Epithelial cell of esophagus (primary cell): Measurements from ENCODE around the gene TLE6.
"Not testable (repeated sequence)": the region's sequence is repeated elsewhere in the genome, so short reads cannot be mapped to it uniquely, and the experiment has no call there.

Experiments
- DNase-seq: peaks from one replicate; pipeline ENCODE4 v3.0.0; 2010; ENCODE audit warnings: low read depth
- H3K4me3 ChIP-seq: 2 replicates; pipeline ENCODE4 v1.5.1; 2011; ENCODE audit warnings: mild to moderate bottlenecking, low read length, control low read depth
- CTCF ChIP-seq: IDR thresholded peaks from 2 replicates; pipeline ENCODE4 v1.5.1; 2011; ENCODE audit warnings: low read depth, mild to moderate bottlenecking, low read length, control low read depth, inconsistent platforms; ENCODE audit not compliant: insufficient read depth; ENCODE audit errors: missing control alignments

TLE6 gene

GRCh38 chr19:2989236-2989946 is 12.0 kb downstream of the TLE6 start:
- no peak overlapping the region for H3K4me3 ChIP-seq
- no peak for TF ChIP-seq CTCF
- DNase-seq = no peak

- DNase-seq, H3K4me3 ChIP-seq: not testable (repeated sequence)
Observed at GRCh38 chr19:2992333-2992732, 15.0 kb downstream of the TLE6 start.

- H3K4me3 ChIP-seq = no peak overlapping the region
- TF ChIP-seq CTCF = no peak
- DNase-seq = no peak
Observed at GRCh38 chr19:2992958-2993357, 15.6 kb downstream of the TLE6 start.

GRCh38 chr19:2993579-2993978 is 16.2 kb downstream of the TLE6 start:
- TF ChIP-seq CTCF = no peak
- no peak overlapping the region for H3K4me3 ChIP-seq
- DNase-seq = no peak

- TF ChIP-seq CTCF = no peak
- DNase-seq = no peak
- H3K4me3 ChIP-seq = no peak overlapping the region
Observed at GRCh38 chr19:2994588-2995131, 17.3 kb downstream of the TLE6 start.

GRCh38 chr19:2997720-2998119 is 20.4 kb downstream of the TLE6 start:
- no peak for TF ChIP-seq CTCF
- no peak for DNase-seq
- no peak overlapping the region for H3K4me3 ChIP-seq

GRCh38 chr19:2998642-2999041 is 21.3 kb downstream of the TLE6 start:
- TF ChIP-seq CTCF = no peak
- no peak for DNase-seq

More at GRCh38 chr19:2998642-2999041, 21.3 kb downstream of the TLE6 start:
- no peak overlapping the region for H3K4me3 ChIP-seq
